Erythroblast (primary cell): ENCODE data around the gene CNNM4.

Experiments
- GATA1 ChIP-seq: IDR thresholded peaks from 2 replicates; pipeline ENCODE4 v1.6.1; 2011; ENCODE audit warnings: low read depth, mild to moderate bottlenecking, control low read depth, low read length, moderate library complexity
- POLR2A ChIP-seq: IDR thresholded peaks from 2 replicates; pipeline ENCODE4 v1.6.1; 2011; ENCODE audit warnings: mild to moderate bottlenecking, low read length

DNA sequence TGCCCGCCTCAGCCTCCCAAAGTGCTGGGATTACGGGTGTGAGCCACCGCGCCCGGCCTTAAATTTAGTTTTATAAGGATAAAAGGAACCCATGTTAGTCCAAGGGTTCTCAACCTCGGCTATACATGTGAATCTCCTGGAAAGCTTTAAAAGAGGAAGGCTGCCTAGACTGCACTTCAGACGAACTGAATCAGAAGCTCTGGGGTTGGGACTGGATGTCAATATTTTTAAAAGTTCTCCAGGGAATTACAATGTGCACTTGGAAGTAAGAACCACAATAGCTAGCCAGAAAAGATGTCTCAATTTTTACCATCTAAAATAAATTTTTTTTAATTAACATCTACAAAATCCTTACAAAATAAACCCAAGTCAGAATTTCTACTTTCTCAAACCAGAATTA is 31.0 kb upstream of the CNNM4 start:
- TF ChIP-seq POLR2A, result no peak
- TF ChIP-seq GATA1, result no peak
